Measurements from ENCODE around the gene VARS1.

GRCh38 chr6:31831350-31832215, 36.0 kb upstream of the VARS1 start:
- TF ChIP-seq POLR2AphosphoS5 (IDR thresholded peaks at IDR 0.05; ENCODE audit: low read depth, low read length), result no peak
- TF ChIP-seq TAF1 (IDR thresholded peaks at IDR 0.05; ENCODE audit: borderline replicate concordance, low read depth, low read length), result no peak
- no peak for TF ChIP-seq POLR2A (IDR thresholded peaks at IDR 0.05; ENCODE audit: low read depth, low read length)
